Stimulated activated CD8-positive, alpha-beta memory T cell treated with anti-CD3 and anti-CD28 coated beads, Interleukin-12 subunit alpha, Interleukin-12 subunit beta, amount 100 ng/mL, for 1 hour (primary cell): Measurements from ENCODE around the gene PTPRN2.

Experiments
- DNase-seq: peaks from one replicate; pipeline ENCODE4 v3.0.0-alpha.2; 2020; ENCODE audit warnings: low read depth

The PTPRN2 gene

DNA sequence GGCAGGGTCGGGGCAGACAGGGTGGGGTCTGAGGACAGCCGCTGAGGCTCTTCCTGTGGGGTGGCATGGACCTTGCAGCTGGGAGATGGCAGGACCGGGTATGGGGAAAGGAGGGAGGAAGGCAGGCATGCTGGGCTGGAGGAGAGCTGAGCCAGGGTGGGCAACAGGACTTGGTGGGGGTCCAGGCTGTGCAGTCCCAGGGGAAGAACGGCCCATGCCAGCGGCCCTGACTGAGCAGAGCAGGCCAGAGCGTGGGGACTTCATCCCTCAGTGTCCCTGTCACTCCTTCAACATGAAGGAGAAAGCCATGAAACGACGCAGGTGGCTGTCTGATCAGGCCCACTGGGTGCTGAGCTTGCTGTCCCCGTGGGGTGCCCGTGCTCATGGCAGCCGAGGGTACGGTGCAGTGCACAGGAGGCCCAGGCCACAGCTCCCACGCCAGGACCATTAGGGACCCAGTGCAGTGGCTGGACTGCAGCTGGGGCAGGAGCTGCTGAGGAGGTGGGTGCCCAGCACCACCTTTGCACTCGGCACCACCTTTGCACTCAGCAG lies 519.6 kb downstream of the PTPRN2 start:
- DNase-seq = no peak

DNA sequence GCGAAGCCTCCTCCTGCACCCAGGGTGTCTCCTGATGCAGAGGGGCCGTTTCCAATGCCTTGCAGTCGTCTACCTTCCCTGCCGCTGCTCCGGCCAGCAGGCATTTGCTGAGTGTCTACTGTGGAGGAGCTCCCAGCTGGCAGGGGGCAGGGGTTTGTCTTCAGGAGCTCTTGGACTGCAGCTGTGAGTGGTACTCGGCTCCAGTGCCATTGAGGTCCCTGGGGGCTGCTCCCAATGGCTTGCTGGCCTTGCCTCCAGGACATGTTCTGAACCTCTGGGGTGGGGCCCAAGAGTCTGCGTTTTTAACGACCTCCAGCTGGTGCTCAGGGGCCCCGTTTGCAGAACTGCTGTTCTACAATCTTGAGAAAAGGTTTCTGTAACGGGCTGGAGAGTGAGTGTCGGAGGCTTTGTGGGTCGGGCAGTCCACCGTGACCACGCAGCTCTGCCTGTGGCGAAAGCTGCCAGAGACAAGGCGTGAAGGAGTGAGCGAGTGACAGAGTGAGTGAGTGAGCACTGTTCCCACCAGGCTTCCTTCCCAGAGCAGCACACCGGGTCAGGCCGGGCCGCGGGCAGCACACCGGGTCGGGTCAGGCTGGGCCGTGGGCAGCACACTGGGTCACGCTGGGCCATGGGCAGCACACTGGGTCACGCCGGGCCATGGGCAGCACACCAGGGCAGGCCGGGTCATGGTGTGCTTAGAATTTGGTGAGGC lies 520.2 kb downstream of the PTPRN2 start:
- DNase-seq = no peak

DNA sequence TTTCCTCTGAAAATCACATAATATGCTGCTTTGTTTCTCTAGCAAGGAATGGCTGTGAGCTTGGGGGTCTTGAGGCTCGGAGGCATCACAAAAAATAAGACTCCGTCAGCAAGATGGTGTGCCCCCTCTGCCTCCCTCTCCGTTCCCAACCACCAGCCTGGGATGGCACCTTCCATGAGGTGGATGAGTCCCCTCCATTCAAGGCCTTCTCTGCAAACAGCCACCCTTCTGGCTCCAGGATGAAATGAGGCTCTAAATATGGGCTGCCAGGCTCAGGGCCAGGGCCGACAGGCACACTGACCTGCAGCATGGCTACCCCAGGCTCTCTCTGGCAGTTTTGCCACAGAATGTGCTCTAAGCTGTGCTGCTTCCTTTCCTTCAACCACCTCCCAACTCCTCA lies 521.5 kb downstream of the PTPRN2 start:
- no peak for DNase-seq

DNA sequence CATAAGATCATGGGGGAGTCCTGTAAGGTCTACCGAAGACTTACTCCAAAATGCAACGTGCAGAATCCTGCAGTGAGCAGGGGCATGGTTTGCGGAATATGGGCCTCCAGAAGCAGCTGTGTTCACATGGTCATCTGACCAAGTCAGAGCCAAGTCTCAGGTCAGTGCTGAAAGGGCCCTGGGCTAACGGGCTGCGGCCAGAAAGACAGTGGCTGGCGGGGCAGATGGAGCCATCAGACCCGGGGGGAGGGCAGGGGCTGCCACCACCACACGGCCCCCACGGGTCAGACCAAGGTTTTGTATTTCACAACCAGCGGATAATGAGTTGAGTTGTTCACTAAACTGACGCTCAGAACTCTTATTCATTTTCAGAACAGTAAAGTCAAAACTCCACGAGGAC lies 522.3 kb downstream of the PTPRN2 start:
- DNase-seq = no peak

GRCh38 chr7:158064631-158065030 lies 523.0 kb downstream of the PTPRN2 start:
- no peak for DNase-seq

DNA sequence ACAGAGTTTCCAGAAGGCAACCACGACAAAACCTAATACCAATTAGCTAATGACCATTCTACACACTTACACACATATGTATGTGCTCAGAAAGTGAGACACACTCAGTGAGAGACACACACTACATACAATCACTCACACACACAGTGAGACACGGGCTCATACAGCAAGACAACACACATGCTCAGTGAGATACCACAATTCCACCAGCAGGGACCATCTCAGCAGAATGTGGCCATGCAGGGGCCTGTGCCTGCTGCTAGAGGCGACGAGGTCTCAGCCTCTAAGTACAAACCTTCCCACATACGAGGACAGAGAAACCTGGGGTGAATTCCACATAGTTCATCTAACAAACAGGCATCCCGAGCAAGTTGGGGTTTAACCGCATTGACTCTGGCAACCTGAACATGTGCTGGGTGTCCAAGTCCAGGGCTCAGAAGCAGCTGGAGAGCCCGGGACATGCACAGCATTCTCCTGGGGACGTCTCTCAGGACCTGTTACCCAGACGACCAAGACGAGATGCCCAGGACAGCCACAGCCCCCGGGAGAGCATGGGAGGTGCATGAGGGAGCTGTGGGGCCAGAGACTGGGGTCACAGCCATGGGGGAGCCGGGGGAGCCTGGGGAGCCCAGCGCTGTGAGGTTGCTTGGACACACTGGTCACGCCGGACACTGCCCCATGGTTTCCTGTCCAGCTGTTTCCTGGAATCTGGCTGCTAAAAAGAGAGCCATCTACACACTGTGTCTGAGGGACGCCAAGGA lies 523.6 kb downstream of the PTPRN2 start:
- no peak for DNase-seq

DNA sequence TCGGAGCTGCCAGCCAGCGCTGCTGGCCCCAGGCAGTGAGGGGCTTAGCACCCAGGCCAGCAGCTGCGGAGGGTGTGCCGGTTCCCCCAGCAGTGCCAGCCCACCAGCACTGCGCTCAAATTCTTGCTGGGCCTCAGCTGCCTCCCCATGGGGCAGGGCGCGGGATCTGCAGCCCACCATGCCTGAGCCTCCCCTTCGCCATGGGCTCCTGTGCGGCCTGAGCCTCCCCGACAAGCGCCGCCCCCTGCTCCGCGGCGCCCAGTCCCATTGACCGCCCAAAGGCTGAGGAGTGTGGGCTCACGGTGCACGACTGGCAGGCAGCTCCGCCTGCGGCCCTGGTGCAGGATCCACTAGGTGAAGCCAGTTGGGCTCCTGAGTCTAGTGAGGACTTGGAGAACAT lies 525.0 kb downstream of the PTPRN2 start:
- DNase-seq = no peak

- no peak for DNase-seq
Measured at GRCh38 chr7:158061884-158062656, 525.6 kb downstream of the PTPRN2 start.

DNA sequence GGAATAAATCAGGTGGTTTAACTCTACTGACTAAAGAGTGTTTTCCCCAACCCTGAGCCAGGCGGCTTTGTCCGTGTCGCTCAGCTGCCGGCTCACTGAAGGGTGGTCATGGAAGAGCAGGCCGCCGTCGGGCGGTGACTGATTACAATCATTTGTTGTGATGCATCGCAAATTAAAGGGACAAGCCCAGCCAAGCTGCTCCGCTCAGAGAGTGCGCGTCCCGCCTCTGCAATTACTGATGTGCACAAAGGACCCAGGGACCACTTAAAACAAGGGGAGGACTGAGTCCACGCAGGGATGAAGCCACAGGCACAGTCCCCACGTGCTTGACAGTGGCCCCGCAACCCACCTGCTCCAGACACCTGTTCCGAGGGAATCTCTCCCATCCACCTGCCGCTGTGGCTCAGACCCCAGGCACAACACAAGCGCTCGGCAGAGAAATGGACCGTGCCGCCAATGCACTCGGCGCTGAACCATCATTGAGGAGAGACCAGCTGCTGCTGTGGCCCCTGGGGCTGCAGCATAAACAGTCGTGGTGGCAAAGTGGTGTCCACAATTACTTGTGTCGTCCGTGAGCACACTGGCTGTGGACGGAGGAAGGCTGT lies 526.5 kb downstream of the PTPRN2 start:
- no peak for DNase-seq

DNA sequence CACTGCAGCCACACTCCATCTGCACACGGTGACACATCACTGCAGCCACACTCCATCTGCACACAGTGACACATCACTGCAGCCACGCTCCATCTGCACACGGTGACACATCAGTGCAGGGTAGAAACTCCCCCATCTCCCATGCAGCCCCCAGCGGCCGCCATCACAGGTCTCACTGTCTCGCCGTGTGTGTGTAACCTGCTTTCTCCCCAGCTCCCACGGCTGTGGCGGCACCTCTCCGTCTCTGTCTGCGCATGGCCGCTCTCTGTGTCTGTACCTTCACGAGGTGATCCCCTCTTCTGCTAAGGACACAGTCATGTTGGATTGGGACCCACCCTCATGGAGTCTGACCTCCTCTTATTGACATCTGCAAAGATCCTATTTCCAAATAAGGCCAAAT lies 527.4 kb downstream of the PTPRN2 start:
- DNase-seq = no peak

- DNase-seq = no peak
Measured at GRCh38 chr7:158057446-158057845, 530.2 kb downstream of the PTPRN2 start.

DNA sequence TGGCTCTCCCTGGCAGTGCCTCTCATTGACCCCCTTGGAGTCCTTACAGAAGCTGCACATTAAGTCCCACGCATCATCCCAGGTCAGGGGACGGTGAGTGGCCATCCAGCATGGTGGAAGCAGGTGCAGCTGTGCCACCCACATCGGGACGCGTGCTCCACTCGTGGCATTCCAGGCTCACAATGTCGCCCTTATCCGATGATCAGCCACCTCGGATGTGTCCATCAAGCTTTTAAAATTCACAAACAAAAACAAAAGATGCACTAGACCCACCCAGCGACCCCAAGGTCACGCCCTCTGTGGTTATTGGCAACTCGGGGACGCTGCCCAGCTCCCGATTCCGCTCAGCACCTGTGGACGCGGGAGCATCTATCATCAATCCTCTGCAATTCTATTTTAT lies 530.9 kb downstream of the PTPRN2 start:
- DNase-seq = no peak

DNA sequence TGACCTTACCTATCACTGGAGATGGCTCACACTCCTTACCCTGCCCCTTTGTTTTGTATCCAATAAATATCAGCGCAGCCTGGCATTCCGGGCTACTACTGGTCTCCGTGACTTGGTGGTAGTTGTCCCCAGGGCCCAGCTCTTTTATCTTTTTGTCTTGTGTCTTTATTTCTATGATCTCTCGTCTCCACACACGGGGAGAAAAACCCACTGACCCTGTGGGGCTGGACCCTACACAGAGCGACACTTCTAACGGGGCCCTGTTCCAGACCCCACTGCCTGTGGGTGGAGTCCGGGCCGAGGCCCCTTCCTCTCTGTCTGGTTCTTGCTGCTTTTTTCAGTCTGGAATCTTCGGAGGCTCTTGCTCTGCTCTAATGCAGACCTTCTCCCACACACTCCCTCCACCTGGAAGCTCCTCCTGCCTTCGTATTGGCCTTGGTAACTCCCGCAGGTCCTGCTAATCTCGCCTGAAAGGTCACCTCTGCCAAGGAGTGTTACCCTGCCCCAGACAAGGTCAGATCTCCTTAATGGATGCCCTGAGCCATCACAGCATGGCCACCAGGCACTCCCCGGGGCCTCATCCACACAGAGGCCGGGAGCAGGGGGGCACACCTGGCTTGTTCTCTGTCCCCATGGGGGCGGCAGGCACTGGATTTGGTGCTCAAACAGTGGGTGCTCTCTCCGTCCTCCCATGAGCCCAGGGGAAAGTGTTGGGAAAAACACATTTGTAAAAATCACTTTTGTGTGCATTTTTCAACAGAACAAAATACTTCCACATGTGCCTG lies 531.7 kb downstream of the PTPRN2 start:
- DNase-seq = no peak

GRCh38 chr7:158054611-158055010 lies 533.0 kb downstream of the PTPRN2 start:
- no peak for DNase-seq

DNA sequence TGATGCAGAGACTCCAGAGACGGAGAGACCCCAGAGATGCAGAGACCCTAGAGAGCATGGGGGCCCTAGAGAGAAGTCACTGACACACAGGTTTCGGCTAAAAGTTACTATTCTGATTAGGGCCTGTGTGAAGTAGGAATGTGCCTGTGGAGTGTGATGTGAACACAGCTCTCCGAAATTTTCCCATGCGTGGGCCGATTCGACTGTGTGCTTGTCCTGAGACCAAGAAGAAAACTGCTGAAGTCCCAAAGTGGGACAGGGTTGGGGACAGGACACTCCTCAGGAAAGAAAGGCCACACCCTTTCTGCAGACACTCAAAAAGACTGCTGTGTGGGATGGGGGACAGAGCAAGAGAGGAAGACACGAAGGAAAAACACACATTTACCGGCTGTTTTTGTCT lies 533.5 kb downstream of the PTPRN2 start:
- no peak for DNase-seq

- DNase-seq = no peak
Measured at GRCh38 chr7:158053183-158053915, 534.3 kb downstream of the PTPRN2 start.

DNA sequence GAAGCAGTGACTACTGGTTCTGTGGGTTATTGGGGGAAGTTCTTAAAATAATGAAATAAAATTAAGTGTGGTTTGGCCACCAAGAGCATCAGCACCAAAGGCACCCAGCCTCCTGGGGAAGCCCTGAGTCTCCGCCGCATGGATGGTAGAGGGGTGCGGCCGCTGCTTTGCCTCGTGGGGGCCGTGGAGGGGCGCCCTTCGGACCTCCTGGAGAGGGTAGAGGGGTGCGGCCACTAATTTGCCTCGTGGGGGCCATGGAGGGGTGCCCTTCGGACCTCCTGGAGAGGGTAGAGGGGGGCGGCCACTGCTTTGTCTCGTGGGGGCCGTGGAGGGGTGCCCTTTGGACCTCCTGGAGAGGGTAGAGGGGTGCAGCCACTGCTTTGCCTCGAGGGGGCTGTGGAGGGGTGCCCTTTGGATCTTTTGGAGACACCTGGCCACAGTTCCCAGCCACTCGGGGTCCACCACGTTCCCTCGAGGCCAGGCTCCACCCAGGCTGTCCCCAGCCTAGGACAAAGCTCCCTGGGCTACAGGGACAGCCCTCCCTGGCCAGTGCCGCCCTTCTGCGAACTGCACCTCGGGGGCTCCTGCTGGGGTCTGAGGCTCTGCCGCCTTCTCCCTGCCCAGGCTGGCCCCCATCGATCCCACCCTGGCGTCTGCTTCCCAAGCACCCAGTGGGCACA lies 535.1 kb downstream of the PTPRN2 start:
- DNase-seq = no peak

DNA sequence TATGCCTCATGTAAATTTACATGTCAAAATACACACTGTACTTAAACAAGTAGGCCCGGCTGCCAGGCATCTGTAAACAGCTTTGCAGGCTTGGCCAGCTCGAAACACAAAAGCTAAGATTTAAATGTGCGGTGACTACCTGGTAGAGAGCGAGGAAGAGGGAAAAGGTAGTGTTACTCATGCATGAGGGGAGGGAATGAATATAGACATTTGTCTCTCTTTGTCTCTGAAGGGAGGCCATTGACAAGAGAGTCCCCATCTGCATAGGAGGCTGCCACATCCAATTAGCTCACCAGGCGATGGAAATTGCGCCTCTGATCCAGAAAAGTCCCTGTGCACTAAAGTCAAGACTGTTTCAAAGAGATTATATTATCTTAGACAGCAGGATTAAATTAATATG lies 535.8 kb downstream of the PTPRN2 start:
- DNase-seq = no peak

DNA sequence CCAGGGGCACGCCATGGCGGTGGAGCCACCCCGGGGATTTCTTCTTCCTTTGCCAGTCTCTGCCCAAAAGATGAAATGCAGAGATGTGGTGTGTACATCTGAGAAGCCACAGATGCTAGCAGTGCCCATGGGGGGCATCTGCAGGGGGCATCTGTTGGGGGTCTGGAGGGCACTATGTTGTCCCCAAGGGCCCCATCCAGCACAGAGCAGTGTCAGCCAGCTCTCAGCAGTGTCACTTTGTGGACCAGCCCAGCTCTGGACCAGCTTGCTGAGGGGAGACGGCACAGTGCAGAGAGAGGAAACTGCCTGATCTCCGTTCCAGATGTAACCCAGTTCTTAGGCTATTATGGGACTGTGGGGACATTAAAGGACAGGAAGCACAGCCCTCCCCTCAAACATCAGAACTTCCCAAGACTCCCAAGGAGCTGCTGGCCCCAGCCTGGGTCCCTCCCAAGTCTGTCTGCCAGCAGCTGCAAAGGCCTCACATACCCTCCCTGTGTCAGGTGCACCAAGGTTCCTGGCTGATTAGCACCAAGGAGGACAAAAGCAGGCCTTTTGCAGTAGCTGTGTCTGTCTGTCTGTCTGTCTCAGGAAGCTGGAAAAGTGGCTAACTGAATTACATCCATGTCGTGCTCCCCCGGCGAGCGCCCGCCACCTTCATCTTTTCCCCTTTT lies 536.5 kb downstream of the PTPRN2 start:
- no peak for DNase-seq
